Kasumi-1 (cell line): Measurements from ENCODE around the gene CD96.

Experiments
- DNase-seq, 2 experiments: peaks; one replicate each; lab custom pipeline; 2025; lab: John Stamatoyannopoulos, UW

CD96 gene

DNA sequence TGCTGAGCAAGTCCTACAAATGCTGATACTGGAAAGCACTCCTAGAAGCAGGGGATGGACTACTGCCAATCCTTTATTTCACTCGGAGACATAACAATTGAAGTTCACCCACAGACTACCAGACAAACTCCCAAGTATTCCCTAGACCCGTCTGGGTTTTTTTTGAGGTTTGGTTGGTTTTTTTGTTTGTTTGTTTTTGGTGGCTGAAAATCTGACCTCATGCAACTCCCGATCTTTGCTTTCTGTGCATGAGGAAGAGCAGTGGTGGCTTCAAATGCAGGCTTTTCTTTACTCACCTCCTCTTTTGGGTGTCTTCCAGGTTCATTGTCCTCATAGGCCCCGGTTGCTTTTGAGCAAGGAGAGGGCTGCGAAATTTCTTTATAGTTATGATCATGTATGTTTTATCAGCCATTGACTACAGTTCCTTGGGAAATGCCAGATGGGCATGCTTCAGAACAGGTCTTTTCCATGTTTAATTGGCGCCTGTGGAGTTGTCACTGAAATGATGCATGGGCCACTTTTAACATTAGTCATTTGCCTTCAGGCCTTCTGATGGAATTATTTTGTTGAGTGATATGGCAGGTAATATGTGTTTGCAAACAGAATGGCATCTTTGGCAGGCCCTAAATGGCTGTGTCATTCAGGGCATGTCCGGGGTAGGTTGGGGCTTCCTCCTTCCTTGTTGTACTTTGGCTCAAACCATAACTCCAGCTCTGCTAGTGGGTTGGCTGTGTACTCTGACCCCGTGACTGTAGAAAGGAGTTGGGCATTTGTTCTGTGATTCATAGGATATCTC is 134.4 kb downstream of the CD96 start:
- no peak for DNase-seq

DNA sequence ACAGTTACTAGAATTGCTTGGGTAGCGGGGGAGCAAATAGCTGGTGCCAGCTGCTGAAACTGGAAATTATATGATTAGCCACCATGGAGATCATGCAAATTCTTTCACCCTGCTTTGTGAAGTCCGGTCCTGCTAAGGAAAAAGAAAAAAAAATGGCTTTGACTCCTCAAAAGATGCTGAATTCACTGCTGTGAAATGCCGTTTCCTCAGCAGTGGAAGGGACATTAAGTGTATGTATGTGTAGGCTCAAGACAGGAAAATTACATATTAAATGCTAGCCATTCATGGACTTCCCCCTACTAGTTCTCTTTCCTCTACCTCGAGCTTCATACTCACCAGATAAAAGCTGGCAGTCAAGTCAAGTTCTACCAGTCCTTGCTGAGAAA is 135.0 kb downstream of the CD96 start:
- no peak for DNase-seq

DNA sequence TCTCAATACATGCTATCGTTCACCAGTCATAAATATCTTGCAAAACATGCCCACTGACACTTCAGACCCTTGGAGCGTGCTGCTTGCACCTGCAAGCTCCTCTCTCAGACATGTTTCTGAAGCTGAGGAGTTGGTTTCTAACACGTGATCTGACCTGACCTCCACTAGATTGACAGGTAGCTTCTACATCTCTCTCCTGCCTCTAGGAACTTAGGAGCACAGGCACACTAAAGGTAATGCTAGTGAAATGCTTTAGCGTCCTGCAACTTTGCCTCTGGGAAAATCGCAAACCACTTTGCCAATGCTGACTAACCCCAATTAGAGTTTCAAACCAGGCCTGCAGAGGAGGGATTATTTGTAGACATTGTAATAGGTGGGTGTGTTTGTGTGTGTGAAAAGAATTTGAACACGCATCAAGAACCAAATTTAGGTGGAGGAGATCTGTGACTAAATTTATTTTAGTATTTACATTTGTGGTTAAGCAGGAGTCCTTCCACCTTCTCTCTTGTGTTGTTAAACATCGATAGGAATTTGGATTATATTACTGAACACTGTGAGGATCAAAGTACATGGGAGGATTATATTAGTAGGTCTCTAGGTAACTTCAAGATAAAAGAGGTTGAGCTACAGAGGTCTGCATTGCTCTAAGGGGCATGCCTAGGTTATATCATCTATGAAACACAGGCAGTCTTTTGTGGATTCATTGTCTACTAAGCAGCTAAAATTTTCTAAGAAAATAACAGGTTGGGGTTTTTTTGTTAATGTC is 139.8 kb downstream of the CD96 start:
- no peak for DNase-seq

DNA sequence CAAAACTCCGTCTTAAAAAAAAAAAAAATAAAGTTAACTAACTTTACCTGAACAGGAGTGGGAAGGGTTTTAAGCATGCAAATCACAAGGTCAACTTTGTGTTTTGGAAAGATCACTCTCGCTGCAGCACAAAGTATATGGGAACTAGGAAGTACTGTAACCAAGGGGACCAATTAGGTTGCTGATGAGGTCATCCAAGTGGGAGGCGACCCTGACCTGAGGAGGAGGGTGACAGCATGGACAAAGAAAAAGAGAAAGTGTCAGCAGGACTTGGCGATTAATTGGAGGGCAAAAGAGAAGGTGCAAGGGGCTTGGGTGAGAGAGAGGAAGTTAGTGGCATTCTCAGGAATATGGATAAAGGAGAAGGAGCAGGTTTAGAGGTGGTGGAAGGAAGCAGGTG is 142.6 kb downstream of the CD96 start:
- no peak for DNase-seq

GRCh38 chr3:111688190-111688800 is 146.3 kb downstream of the CD96 start:
- DNase-seq = no peak

- no peak for DNase-seq
Observed at GRCh38 chr3:111690242-111690641, 148.2 kb downstream of the CD96 start.

DNA sequence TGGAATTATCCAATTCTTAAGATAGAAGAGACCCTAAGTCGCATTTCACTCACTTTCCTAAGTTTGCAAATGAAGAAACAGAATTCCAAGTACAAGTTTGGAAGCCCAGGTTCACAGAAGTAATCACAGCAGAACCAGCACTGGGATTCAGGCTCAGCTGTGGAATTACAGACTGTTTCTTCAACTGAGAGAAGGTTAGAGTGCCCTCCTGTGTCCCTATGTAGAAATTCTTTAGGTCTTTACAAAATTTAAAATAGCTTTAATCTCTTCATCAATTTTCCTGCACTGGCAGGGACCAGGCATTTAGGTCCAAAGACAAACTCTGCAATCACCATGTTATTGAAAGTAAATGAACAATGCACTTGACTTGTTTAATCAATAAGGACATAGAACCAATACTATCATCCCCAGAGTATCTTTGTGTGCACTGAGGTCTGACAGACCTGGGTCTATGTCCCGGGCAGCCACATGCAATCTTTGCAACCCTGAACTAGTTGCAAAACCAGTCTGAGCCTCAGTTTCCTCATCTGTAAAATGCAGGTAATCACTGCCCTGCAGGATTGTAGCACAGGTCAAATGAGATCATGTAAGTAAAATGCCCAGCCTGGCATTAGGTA is 149.4 kb downstream of the CD96 start:
- DNase-seq = peak; percentile 59 to 85

DNA sequence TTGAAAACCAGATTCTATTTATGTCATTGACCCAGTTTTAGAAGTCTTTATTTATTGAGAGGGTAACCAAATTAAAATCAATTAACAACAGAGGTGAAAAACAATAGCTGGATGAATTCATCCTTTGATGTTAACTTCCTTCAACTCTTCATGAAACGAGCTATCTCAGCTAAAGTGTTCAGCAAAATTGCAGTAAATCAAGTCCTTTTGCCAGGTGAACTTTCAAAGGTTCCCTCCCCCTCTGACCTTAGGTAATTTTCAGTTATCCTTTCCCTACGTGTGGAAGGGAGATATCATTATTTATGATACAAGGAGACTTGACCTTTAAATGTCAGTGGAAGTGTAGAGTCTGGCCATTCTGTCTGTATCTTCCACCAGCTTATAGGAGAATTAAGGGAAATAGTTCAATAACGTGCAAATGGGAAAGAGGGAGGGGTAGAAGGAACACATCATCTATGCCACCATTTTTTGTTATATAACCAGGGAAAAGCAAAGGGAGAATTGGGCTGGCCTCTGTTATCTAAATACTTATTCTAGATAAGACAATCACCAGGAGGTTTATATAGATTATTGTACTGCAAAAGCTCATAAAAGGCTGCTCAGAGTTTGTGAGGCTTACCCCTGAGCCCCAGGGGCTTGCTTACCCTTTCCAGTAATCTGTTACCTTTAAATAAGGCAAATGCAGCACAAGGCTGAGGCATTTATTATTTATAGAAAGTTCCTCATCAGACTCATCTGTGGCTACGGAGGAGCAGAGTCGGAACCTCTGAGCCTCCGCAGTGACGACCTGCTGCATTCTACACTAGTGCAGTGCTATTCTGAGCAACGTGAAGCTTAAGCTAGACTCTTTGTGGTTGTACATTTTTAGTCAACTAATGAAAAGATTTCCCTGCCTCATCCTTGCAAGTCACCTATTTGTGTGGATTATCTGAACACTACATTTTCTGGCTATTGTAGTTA is 150.9 kb downstream of the CD96 start:
- no peak for DNase-seq

- DNase-seq = no peak
Observed at GRCh38 chr3:111694471-111694870, 152.5 kb downstream of the CD96 start.

DNA sequence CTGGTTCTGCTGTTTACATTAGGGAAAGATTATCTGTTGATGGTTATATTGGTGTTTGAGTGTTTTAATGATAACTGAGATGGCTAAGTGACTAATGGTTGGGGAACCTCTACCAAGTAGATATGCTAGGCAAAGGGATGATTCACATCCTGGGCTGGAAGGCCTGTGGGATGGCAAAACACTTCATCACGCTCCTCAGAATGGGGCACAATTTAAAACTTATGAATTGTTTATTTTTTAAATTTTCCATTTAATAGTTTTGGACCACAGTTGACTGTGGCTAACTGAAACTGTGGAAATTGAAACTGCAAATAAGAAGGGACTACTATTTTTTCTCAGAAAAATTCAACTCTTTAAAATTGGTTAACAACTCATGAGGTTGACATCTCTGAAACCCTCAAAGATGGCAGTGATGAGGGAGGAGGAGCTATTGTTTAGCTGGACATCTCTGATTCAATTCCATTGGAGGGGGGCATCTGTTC is 153.7 kb downstream of the CD96 start:
- no peak for DNase-seq

DNA sequence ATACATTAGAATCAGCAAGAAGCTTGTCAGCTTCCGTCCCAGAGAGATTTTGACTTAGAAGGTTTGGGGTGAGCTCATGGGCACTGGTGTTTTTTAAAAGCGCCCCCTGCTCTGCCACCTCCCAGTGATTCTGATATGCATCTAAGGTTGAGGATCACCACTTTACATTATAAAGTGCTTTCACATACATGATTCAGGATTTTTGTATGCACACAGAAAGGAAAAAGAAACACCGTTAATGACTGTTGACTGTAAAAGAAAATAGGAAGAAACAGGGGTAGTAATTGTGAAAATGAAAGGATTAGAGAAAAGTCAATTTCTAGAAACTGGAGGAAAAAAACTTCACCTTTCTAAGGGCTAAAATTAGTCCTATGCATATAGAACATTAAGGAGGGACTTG is 158.1 kb downstream of the CD96 start:
- no peak for DNase-seq

DNA sequence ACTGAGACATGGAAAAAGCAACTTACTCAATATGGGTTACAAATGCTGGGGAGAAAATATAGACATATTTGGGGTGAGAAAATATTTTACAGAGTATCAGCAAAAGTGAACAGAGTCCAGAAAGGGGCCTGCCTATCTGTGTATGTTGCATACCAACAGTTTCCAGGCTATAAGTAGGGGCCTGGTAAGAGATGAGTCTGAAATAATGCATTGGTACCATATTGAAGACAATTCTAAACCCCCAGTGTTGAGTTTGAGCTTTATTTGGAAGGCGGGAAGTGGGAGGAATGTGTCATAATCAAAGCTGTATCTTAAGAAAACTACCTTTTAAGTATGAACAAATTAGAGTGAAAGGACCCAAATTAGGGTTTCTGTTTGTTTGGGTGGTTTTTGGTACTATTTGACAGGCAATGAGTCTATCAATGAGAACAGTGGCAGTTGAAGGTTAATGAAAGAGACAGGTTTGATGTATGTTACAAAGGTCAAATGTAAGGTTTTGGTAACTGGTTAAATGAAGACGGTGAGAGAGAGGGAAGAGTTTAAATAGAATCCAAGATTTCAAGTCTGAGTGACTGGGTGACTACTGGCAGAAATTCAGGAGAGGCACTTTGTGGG is 159.4 kb downstream of the CD96 start:
- no peak for DNase-seq
